CD4-positive, alpha-beta T cell treated with Interleukin-12 subunit alpha and Interleukin-12 subunit beta, for 1 hour (primary cell): Measurements from ENCODE around the gene ERBB3.
A peak's percentile ranks its signal among the peaks of the same experiment; 100 is the strongest.

ENCODE experiments used
- DNase-seq: peaks from one replicate; pipeline ENCODE4 v3.0.0-alpha.2; 2020

ERBB3 gene

GRCh38 chr12:56141946-56142784 is 62.2 kb downstream of the ERBB3 start:
- no peak for DNase-seq

- no peak for DNase-seq
Observed at GRCh38 chr12:56143217-56143616, 63.3 kb downstream of the ERBB3 start.

GRCh38 chr12:56143870-56144269 is 63.9 kb downstream of the ERBB3 start:
- no peak for DNase-seq

GRCh38 chr12:56145217-56145616 is 65.3 kb downstream of the ERBB3 start:
- no peak for DNase-seq

GRCh38 chr12:56146492-56147460 is 66.8 kb downstream of the ERBB3 start:
- no peak for DNase-seq

- no peak for DNase-seq
Observed at GRCh38 chr12:56150563-56150962, 70.6 kb downstream of the ERBB3 start.

GRCh38 chr12:56151672-56152131 is 71.7 kb downstream of the ERBB3 start:
- DNase-seq, result peak; percentile 72

- DNase-seq, result peak; percentile 91
Observed at GRCh38 chr12:56152132-56152755, 72.3 kb downstream of the ERBB3 start, which contains the start of gene MYL6B. Gene MYL6B, plus strand, starts transcription at chr12:56152587. Its CDS starts 1,332 bp downstream, at chr12:56153919.
